GM23248 (cell line): Measurements from ENCODE around the gene SH3D19.

Experiments used
- EZH2 ChIP-seq: fragments of 200-600 bp; sonication (generic); IDR thresholded peaks from 2 replicates; pipeline ENCODE4 v1.6.1; 2018; ENCODE audit warnings: antibody characterized with exemption, mild to moderate bottlenecking; ENCODE audit not compliant: insufficient read depth, poor library complexity, severe bottlenecking
- EZH2phosphoT487 ChIP-seq: fragments of 200-600 bp; sonication (generic); IDR thresholded peaks from 2 replicates; pipeline ENCODE4 v1.6.1; 2018; ENCODE audit warnings: antibody characterized with exemption, moderate library complexity, mild to moderate bottlenecking, low read depth; ENCODE audit not compliant: insufficient read depth

GRCh38 chr4:151117371-151117962 lies 207.9 kb downstream of the SH3D19 start:
- no peak for TF ChIP-seq EZH2
- TF ChIP-seq EZH2phosphoT487, result no peak
